HepG2 (cell line): ENCODE data around the gene B4GALT3. TPM values are rescaled to one million over a fixed set of nuclear protein-coding genes. Genes with fewer than 3 reads are reported as not detected.

ENCODE experiments used
- CBX2 ChIP-seq, 2 experiments: fragments of 200-600 bp in 1 of 2; sonication (generic); formaldehyde crosslinking in 1 of 2; IDR thresholded peaks; 2 replicates each; pipeline versions ENCODE4 v1.7.0 to v1.8.1; 2018 to 2022; ENCODE audit warnings: low read depth in 2 of 2, low read length in 1 of 2, mild to moderate bottlenecking in 1 of 2, missing genetic modification reagents in 1 of 2
- ELF4 ChIP-seq: sonication (generic); formaldehyde crosslinking; IDR thresholded peaks from 2 replicates; pipeline ENCODE4 v1.5.0; 2020; ENCODE audit warnings: missing genetic modification reagents, mild to moderate bottlenecking, moderate library complexity, borderline replicate concordance
- GPN1 ChIP-seq: sonication (generic); formaldehyde crosslinking; IDR thresholded peaks from 2 replicates; pipeline ENCODE4 v1.5.1; 2020; ENCODE audit warnings: missing genetic modification reagents, borderline replicate concordance
- IKZF4 ChIP-seq: sonication (generic); formaldehyde crosslinking; IDR thresholded peaks from 2 replicates; pipeline ENCODE4 v1.5.1; 2020; ENCODE audit warnings: borderline replicate concordance, mild to moderate bottlenecking, low read depth, missing genetic modification reagents; ENCODE audit errors: not compliant biosample characterization
- KAT7 ChIP-seq: IDR thresholded peaks from 2 replicates; pipeline ENCODE4 v1.6.1; 2018; ENCODE audit warnings: borderline replicate concordance, missing compliant biosample characterization
- MZF1 ChIP-seq: sonication (generic); formaldehyde crosslinking; IDR thresholded peaks from 2 replicates; pipeline ENCODE4 v1.8.1; 2023; ENCODE audit warnings: mild to moderate bottlenecking, missing genetic modification reagents, borderline replicate concordance
- NAIF1 ChIP-seq: sonication (generic); formaldehyde crosslinking; IDR thresholded peaks from 2 replicates; pipeline ENCODE4 v1.5.0; 2020; ENCODE audit warnings: mild to moderate bottlenecking, missing genetic modification reagents, borderline replicate concordance
- PLRG1 ChIP-seq: fragments of 450-650 bp; conservative IDR thresholded peaks from 2 replicates; pipeline ENCODE4 v1.6.1; 2016
- RARA ChIP-seq: IDR thresholded peaks from 2 replicates; pipeline ENCODE4 v1.6.1; 2016; ENCODE audit warnings: missing genetic modification reagents, missing compliant biosample characterization
- RXRA ChIP-seq: sonication (generic); formaldehyde crosslinking; IDR thresholded peaks from 2 replicates; pipeline ENCODE4 v1.5.1; 2020; ENCODE audit warnings: missing genetic modification reagents
- SIN3A ChIP-seq: IDR thresholded peaks from 2 replicates; pipeline ENCODE4 v1.6.1; 2011; ENCODE audit warnings: low read depth, mild to moderate bottlenecking, control low read depth, low read length, borderline replicate concordance
- TARDBP ChIP-seq: sonication (generic); formaldehyde crosslinking; IDR thresholded peaks from 2 replicates; pipeline ENCODE4 v1.8.0; 2022; ENCODE audit warnings: mild to moderate bottlenecking, missing genetic modification reagents
- ZBTB7A ChIP-seq: sonication (generic); formaldehyde crosslinking; IDR thresholded peaks from 2 replicates; pipeline ENCODE4 v1.8.0; 2022; ENCODE audit warnings: mild to moderate bottlenecking, missing genetic modification reagents
- ZFP36 ChIP-seq: fragments of 150-350 bp; IDR thresholded peaks from 2 replicates; pipeline ENCODE4 v1.6.1; 2018; ENCODE audit warnings: borderline replicate concordance, low read length, low read depth; ENCODE audit not compliant: partially characterized antibody
- ZNF251 ChIP-seq: sonication (generic); formaldehyde crosslinking; IDR thresholded peaks from 2 replicates; pipeline ENCODE4 v1.9.0; 2021; ENCODE audit warnings: mild to moderate bottlenecking, missing genetic modification reagents
- ZNF292 ChIP-seq: sonication (generic); formaldehyde crosslinking; IDR thresholded peaks from 2 replicates; pipeline ENCODE4 v1.8.1; 2022; ENCODE audit warnings: mild to moderate bottlenecking, low read depth, missing genetic modification reagents, borderline replicate concordance
- ZNF670 ChIP-seq: sonication (generic); formaldehyde crosslinking; IDR thresholded peaks from 2 replicates; pipeline ENCODE4 v1.8.0; 2022; ENCODE audit warnings: mild to moderate bottlenecking, missing genetic modification reagents, borderline replicate concordance
- ZNF891 ChIP-seq: sonication (generic); formaldehyde crosslinking; IDR thresholded peaks from 2 replicates; pipeline ENCODE4 v1.5.0; 2020; ENCODE audit warnings: mild to moderate bottlenecking, missing genetic modification reagents
- ZZZ3 ChIP-seq: sonication (generic); formaldehyde crosslinking; IDR thresholded peaks from 2 replicates; pipeline ENCODE4 v1.4.0; 2020; ENCODE audit warnings: missing genetic modification reagents, mild to moderate bottlenecking, borderline replicate concordance
- polyA plus RNA-seq, 8 experiments: library from polyadenylated mRNA; depleted of rRNA in 3 of 8; stranded (reverse) in 7 of 8; unstranded in 1 of 8; fragments of >200 nt; fragmentation: Illumina TruSeq in 4 of 8; extraction: Trizol in 4 of 8; gene quantifications; 2 replicates each; pipeline versions ENCODE4 v1.2.1 to v1.2.3, GENCODE V29; 2011 to 2016; ENCODE audit warnings: low read depth in 4 of 8, missing spikeins in 1 of 8, mixed read lengths in 1 of 8; ENCODE audit not compliant: insufficient read depth in 1 of 8
- total RNA-seq, 5 experiments: library from RNA; depleted of rRNA; stranded (reverse); fragments of >200 nt; fragmentation: Illumina TruSeq; extraction: Trizol; gene quantifications; 2 replicates each; pipeline ENCODE4 v1.2.3, GENCODE V29; 2016; ENCODE audit warnings: low read depth in 1 of 5
- TF ChIP-seq, protein P1 (sequence below): sonication (generic); formaldehyde crosslinking; IDR thresholded peaks from 2 replicates; pipeline ENCODE4 v1.5.0; 2020; ENCODE audit warnings: mild to moderate bottlenecking, missing genetic modification reagents
- TF ChIP-seq, protein P2 (sequence below): sonication (generic); formaldehyde crosslinking; IDR thresholded peaks from 2 replicates; pipeline ENCODE4 v1.9.0; 2022; ENCODE audit warnings: missing genetic modification reagents, mild to moderate bottlenecking, borderline replicate concordance

B4GALT3 gene
- total and polyA plus RNA-seq, 2 of the 13 experiments (the other 11 are each of a cell fraction or from before 2014, with no cell fraction given), result 35.6 to 40.4 TPM

DNA sequence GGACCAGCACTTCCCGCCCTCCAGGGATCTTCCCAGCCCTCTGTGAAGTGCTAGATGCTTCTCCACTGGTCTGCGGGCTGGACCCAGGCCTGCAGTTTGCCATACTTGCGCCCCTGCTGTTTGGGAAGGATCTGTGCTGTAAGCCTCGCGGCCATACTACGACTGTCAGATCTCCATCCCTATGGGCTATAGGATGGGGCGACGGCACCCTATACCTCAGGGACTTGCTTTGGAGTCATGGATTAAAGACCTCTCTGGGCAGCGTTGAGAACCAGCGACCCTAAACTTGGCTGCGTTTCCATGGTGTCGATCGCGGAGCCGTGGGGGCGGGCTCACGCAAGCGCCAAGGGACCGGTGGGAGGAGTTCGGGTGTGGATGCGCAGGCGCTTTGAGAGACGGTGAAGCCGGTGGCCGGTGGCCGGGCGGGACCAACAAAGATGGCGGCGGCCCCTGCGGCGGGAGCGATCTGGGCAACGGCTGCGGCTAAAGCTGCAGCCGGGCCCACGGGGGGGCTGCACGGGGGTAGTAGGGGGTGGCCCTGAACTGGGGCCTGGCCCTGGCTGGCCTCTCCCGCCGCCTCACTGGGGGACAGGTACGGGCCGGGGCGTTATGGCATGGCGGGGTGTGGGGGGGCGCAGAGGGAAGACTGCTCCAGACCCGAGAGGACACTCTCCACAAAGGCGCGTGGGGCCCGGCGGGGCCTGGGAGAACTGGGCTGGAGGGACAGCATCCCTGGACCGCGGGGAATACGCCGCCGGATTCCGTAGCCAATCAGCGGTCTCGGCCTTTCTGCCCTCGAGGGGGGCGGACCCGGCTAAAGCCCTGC, 18.0 kb downstream of the B4GALT3 start, which contains the start of gene USP21 (continued):
- no peak for TF ChIP-seq ELF4 (CRISPR knock-in tag)
- TF ChIP-seq KAT7, result no peak
- no peak for TF ChIP-seq ZNF251 (CRISPR knock-in tag)
- TF ChIP-seq ZBTB7A (CRISPR knock-in tag), result no peak; the same call in 1 of the 2 replicates
- no peak for TF ChIP-seq TARDBP (CRISPR knock-in tag)
- no peak for TF ChIP-seq IKZF4
- TF ChIP-seq PLRG1, result no peak
- TF ChIP-seq GPN1 (CRISPR knock-in tag), result no peak
- peak; percentile 77 for TF ChIP-seq ZNF891 (CRISPR knock-in tag)
- TF ChIP-seq, protein P1, sequence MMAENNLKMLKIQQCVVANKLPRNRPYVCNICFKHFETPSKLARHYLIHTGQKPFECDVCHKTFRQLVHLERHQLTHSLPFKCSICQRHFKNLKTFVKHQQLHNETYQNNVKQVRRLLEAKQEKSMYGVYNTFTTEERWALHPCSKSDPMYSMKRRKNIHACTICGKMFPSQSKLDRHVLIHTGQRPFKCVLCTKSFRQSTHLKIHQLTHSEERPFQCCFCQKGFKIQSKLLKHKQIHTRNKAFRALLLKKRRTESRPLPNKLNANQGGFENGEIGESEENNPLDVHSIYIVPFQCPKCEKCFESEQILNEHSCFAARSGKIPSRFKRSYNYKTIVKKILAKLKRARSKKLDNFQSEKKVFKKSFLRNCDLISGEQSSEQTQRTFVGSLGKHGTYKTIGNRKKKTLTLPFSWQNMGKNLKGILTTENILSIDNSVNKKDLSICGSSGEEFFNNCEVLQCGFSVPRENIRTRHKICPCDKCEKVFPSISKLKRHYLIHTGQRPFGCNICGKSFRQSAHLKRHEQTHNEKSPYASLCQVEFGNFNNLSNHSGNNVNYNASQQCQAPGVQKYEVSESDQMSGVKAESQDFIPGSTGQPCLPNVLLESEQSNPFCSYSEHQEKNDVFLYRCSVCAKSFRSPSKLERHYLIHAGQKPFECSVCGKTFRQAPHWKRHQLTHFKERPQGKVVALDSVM (CRISPR knock-in tag), result no peak
- no peak for TF ChIP-seq ZZZ3
- no peak for TF ChIP-seq ZFP36
- TF ChIP-seq, protein P2, sequence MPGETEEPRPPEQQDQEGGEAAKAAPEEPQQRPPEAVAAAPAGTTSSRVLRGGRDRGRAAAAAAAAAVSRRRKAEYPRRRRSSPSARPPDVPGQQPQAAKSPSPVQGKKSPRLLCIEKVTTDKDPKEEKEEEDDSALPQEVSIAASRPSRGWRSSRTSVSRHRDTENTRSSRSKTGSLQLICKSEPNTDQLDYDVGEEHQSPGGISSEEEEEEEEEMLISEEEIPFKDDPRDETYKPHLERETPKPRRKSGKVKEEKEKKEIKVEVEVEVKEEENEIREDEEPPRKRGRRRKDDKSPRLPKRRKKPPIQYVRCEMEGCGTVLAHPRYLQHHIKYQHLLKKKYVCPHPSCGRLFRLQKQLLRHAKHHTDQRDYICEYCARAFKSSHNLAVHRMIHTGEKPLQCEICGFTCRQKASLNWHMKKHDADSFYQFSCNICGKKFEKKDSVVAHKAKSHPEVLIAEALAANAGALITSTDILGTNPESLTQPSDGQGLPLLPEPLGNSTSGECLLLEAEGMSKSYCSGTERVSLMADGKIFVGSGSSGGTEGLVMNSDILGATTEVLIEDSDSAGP (CRISPR knock-in tag), result peak; percentile 60; the same call in 1 of the 2 replicates
- TF ChIP-seq ZNF670 (CRISPR knock-in tag), result peak; percentile 46; the same call in 1 of the 2 replicates
- peak; percentile 55; the same call in 1 of the 2 replicates for TF ChIP-seq SIN3A
- 0 out of 2 replicates have a peak, but pooled peaks have one; percentile 20 for TF ChIP-seq RXRA
- TF ChIP-seq ZNF292 (CRISPR knock-in tag), result no peak
- TF ChIP-seq CBX2 (IDR thresholded peaks at IDR 0.05; ENCODE audit: low read depth, low read length), result no peak
- no peak for TF ChIP-seq CBX2 (CRISPR knock-in tag; IDR thresholded peaks at IDR 0.05; ENCODE audit: low read depth)
- no peak for TF ChIP-seq RARA (CRISPR knock-in tag)
- no peak for TF ChIP-seq NAIF1 (CRISPR knock-in tag)
- no peak for TF ChIP-seq MZF1
